ENCODE data around the gene CYP46A1.
"Not testable (repeated sequence)": the region's sequence is repeated elsewhere in the genome, so short reads cannot be mapped to it uniquely, and the experiment has no call there.

The CYP46A1 gene

GRCh38 chr14:99755629-99756603 is 71.8 kb downstream of the CYP46A1 start:
- DNase-seq (ENCODE audit: low read depth, low spot score) = no peak

GRCh38 chr14:99756796-99757195 is 72.7 kb downstream of the CYP46A1 start:
- DNase-seq (ENCODE audit: low read depth, low spot score) = no peak

DNA sequence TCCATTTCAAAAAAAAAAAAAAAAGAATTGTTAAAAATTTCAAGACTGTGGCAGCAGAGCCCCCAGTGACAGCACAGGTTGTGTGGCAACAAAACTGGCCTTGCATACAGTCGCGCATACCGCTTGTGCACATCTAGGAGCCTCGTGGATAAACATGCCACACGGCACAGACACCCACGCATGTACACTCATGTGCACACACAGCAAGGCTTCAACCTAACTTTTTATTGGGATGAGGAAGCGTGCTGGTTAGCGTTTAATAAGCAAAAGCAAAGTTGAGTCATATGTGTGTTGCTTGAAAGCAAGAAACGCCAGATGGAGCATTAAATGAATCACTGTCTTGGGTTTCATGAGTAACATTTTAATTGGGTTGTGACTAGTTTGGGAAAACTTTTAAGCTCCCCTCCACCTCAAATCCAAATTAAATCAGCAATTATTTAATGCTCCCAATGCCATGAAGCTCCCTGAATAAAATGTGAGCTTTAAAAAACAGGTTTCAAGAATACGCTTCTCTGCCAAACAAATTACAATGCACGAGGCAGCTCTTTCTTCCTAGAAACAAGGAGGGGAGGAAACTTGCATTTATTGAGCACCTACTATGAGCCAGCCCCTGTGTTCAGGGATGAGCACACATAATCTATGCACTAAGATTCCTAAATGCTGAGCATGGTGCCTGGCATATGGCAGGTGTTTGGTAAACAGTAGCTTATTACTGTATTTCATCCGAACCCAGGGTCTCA is 73.4 kb downstream of the CYP46A1 start:
- DNase-seq (ENCODE audit: low read depth, low spot score) = no peak

DNA sequence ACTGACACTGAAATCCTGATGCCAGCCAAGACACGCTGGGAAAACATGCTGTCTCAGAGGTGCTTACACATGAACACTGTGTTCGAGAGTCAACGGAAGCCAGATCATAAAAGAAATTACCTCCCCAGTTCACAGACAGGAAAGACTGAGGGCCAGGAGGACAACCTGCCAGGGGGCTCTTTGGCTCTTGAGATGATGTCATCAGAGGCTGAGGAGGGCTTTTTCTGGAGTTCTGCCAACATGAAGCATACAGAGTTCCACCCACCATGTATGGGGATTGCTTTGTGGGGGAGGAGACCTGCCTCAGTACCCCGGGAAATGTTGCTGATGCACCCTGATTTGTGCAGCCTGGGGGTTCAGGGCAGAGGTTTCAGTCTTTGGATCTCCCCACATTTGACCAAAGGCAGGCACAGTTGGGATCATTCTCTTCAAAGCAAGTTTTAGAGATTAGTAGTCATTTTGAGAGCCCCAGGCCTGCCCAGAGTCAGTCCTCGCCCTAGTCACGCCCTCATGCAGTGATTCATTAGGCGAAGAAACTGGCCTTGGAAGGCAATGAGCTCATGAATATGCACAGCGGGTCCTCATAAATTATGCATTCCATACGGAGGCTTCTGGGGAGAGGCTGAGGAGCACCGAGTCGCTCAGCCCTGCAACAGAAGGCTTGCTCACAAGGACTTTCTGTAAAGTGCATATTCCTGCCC is 74.2 kb downstream of the CYP46A1 start:
- DNase-seq (ENCODE audit: low read depth, low spot score) = no peak

- no peak for DNase-seq (ENCODE audit: low read depth, low spot score)
Observed at GRCh38 chr14:99758872-99759545, 74.9 kb downstream of the CYP46A1 start.

- no peak for DNase-seq (ENCODE audit: low read depth, low spot score)
Observed at GRCh38 chr14:99759546-99759925, 75.4 kb downstream of the CYP46A1 start.

GRCh38 chr14:99760817-99761216 is 76.7 kb downstream of the CYP46A1 start:
- no peak for DNase-seq (ENCODE audit: low read depth, low spot score)

GRCh38 chr14:99762911-99763310 is 78.8 kb downstream of the CYP46A1 start:
- not testable (repeated sequence) for DNase-seq (ENCODE audit: low read depth, low spot score)

DNA sequence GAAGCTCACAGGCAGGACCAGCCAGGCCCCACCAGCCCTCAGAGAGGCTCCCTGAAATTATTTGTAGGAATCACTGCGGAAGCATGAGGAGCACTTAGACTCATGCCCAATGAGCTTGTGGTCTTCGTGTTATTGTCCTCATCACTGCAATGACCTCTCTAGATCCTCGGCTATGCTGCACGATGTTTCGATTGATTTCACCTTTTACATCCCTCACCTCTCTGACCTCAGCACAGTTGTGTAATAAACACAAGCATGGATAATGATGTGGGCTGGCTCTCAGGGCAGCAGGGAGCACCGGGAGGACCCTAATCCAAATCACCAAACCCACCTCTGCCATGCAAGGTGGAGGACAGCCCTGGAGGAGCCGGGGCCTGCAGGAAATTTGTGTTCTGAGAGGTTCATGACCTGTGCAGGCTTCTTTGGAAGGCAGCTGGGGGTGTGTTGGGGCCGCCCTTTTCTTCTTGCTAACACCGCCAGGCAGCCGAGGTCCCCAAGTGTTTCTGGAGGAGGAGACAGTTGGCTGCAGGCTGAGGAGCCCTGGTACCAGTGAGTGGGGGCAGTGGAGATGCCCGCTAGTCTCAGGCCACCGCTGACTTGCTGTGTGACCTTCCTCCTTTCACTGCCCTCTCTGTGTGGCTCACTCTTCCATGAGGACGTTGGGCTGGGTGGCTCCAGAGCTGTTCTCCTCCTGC is 79.6 kb downstream of the CYP46A1 start:
- DNase-seq (ENCODE audit: low read depth, low spot score) = no peak

GRCh38 chr14:99764222-99764706 is 80.2 kb downstream of the CYP46A1 start:
- DNase-seq (ENCODE audit: low read depth, low spot score) = no peak

DNA sequence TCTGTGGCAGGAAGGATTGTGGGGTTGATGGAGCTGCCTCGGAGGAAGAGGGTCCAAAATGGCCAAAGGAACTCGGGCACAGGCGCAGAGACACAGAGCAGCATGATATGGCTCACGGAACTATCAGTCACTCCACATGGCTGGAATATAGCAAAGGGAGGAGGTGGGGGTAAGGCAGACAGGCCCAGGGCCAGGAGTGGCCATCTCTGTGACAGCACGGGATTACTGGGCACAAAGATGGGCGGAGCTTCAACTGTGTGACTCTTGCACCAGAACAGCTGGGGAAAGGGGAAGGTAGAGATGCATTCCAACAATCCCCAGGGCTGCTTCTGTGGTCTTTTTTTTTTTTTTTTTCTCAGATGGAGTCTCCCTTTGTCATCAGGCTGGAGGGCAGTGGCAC is 84.3 kb downstream of the CYP46A1 start:
- DNase-seq (ENCODE audit: low read depth, low spot score) = no peak

DNA sequence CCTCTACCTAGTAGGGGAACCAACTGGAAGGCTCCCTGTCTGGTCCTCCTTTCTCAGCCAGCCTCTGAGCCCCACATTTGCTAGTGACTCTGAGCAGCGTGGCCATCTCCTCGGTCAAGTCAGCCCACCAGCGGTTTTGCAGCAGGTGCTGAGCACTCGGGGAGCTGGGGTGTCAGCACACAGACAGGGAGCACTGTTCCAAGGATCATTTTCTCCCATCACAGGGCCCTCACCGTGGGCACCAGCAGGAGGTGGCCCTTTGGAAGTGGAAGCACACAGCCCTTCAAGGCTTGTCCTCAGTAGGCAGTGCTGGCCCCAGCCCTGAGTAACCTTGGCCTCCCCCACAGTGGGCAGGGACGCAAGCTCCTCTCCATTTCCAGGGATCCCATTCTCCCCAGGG is 85.0 kb downstream of the CYP46A1 start:
- DNase-seq (ENCODE audit: low read depth, low spot score) = no peak

DNA sequence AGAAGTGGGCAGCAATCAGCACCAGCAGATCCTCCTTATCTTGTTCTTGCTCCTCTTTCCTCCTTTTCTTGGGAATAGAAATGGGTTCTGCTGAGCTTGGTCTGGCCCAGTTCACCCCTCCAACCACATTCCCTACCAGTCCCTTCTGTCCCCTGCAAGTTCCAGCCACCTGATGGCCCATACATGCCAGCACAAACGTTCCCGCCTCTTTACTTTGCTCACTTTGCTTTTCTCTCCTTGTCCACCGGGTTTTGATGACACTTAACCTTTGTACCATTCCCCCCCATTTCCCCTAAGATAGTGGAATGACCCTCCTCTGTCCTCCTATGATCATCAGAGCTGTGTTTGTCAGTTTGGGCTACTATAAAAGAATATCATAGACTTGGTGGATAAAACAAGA is 85.7 kb downstream of the CYP46A1 start:
- DNase-seq (ENCODE audit: low read depth, low spot score) = no peak

GRCh38 chr14:99772371-99773283 is 88.5 kb downstream of the CYP46A1 start:
- DNase-seq (ENCODE audit: low read depth, low spot score) = no peak

DNA sequence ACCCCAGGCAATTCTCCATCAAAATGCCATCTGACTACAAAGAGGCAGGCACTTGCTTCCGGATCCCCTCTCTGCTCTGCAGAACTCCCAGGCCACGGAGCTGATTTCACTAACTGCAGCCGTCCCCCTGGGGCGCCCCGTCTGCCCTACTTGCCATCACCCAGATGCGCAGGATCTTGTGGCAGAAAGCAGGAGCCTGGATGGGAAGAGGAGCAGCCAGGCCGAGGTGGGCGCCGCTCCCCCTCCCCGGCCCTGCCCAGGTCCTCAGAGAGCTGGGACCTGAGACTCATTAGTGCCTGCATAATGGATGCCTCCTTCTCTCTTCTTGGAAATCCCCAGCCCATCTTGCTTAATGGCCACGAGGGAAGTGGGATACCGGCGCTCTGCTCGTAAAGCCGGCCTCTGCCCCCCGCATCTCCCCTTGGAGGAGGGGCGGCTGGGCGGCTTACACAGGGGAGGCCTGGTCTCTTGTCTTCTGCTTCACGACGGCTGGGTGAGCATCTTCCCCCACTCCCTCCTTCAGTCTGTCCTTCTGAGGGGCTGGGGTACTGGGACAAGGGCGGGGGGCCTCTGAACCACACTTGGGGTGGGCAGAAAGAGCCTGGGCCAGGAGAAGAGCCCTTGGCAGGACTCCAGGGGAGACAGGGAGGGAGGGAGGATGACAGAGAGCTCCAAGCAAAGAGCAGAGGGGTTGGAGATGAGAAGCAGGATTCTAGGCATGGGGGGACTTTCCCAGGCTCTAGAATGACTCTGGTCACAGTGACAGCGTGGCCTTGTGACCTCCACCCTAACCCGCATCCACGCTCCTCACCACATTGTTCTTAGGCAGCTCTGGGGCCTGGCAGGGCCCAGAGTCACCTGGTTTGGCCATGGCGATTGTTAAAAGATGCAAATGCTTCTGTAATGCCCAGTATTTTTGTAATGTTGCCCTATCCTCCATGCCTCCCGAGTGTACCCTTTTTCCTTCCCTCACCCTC is 89.7 kb downstream of the CYP46A1 start:
- no peak for DNase-seq (ENCODE audit: low read depth, low spot score)

DNA sequence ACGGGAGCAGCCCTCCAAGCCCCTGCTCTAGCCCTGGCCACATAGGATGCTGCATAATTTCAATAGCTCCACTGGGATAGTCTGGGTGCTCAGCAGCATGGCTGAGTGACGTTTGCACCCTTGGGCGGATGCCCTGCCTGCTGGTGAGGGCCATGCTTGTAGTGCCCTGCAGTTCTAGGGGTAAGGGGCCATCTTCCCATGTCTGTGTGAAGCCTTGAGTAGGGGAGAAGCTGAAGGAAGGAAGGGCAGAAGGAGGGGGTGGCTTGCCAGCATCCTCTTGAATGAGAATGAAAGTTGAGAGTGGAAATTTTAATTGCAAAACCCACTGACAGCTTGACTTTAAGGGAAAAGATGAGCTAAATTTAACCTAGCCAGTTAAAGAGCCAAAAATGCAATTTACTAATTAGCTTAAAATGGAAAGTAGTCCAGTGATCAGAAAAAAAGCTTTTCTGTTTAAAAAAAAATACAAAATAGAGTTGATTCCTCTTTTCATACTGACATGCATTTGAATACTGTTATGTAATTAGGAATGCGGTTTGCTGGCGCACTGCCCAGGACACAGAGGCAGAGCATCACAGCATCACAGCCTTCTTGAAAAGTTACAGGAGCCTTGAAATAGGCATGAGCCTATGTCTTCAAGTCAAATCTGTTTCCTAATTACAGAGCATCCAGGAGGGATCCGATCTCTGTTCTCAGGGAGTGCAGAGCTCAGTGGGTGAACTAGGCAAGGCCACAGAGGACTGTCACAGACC is 90.6 kb downstream of the CYP46A1 start:
- DNase-seq (ENCODE audit: low read depth, low spot score) = no peak

DNA sequence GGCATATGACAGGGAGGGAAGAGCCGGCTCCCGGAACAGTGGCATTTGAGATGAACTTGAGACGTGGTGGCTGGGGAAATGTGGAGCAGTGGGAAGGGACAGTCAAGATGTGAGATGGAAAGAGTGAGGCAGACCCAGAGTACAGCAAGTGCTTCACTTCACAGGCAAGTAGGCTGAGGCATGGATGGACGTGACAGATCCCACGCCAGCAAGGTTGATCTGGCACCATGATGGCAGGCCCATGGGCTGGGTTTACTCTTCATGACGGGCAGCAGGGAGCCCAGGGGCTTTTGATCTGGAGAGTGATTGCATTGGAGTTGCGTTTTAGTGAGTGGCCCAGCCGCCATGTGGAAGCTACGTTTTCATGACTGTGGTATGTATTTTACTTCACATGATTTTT is 91.3 kb downstream of the CYP46A1 start:
- DNase-seq (ENCODE audit: low read depth, low spot score) = no peak

Measured in activated naive CD8-positive, alpha-beta T cell treated with anti-CD3 and anti-CD28 coated beads, Interleukin-2, amount 50 U/mL, for 16 hours (primary cell).